Measurements from ENCODE around the gene KIF12.

Gene KIF12

DNA sequence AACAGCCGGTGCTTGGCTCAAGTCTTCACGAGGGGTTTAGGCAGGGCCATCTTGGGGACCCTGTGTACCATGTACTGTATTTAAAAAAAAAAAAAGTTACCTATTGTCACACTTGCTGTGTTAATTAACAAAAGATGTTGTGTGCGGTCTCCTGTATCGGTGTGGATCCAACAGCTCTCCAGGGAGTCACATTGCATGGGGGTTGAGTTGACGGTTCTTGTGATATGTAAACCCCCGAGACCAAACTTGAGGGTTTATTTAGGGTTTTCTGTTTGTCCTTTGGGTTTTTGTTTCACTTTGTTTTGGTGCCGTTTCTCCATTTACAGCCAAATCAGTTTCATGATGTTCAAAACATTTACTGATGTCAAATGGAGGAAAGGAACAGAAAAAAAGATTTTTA lies 43.2 kb downstream of the KIF12 start:
- Mint-ChIP-seq H3K9me3 (no peaks in the 10 kb centered on the region), H3K27me3 (peaks cover 11 to 37% of the 10 kb centered on the region in 2 donors), H3K4me3 (no peak overlapping the region), H3K27ac (no peak overlapping the region), H3K4me1 (ENCODE audit: low read depth in 2 of 2) (no peaks in the 10 kb centered on the region), H3K36me3 (ENCODE audit: insufficient read depth) (peaks cover 5% of the 10 kb centered on the region)
- ATAC-seq (replicated peaks), result no peak
- no peak for DNase-seq

DNA sequence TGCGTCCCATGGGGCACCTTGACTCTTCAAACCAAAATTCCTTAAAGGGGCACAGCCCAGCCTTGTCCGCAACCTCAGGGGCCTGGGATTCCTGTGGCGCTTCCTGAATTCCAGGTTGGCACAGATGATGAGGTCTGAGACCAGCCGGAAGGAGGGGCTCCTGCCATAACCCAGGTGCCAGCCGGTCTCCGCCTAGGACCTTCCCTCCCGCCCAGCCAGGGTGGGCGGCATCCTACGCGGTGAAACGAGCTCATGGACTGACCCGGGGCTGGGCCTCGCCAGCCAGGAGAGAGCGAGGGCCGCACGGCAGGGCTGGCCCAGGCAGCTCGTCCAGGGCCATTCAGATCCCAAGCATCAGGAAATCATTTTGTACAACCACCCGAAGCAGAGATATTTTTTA lies 44.0 kb downstream of the KIF12 start:
- H3K4me1 Mint-ChIP-seq (ENCODE audit: low read depth in 2 of 2), result no peaks in the 10 kb centered on the region
- peaks cover 3 to 29% of the 10 kb centered on the region in 2 donors for H3K27me3 Mint-ChIP-seq
- H3K27ac Mint-ChIP-seq, result no peak overlapping the region
- no peak overlapping the region for H3K4me3 Mint-ChIP-seq
- no peaks in the 10 kb centered on the region for H3K9me3 Mint-ChIP-seq
- DNase-seq (no peak), ATAC-seq (replicated peaks) (no peak)
- H3K36me3 Mint-ChIP-seq (ENCODE audit: insufficient read depth), result peaks cover 5% of the 10 kb centered on the region

DNA sequence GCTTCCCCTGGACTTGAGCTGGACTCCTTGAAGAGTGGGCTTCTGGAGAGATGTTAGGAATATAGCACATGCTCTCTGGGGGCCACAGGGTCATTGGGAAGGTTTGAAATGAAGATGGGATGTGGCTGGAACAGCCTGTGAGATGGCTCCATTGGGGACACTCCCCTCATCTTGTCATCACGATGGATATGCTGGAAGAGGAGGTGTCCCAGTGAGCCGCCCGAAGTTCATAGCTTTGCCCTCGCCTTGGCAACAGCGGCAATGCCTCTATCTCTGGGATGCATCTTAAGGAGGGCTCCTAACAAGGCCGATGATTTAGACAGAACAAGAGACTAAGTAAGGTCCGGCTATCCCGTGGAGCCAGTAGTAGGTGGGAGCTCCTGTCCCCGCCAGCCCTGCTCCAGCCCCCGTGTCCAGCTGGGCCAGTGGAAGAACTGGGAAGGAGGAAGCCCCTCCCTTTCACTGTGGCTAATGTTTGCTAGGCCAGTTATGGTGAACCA lies 44.9 kb downstream of the KIF12 start:
- no peak for DNase-seq
- Mint-ChIP-seq H3K36me3 (ENCODE audit: insufficient read depth) (peaks cover 5% of the 10 kb centered on the region), H3K27ac (no peak overlapping the region), H3K4me1 (ENCODE audit: low read depth in 2 of 2) (no peaks in the 10 kb centered on the region), H3K4me3 (no peak overlapping the region), H3K27me3 (peaks cover 0 to 20% of the 10 kb centered on the region in 2 donors), H3K9me3 (no peaks in the 10 kb centered on the region)
- no peak for ATAC-seq (replicated peaks)

DNA sequence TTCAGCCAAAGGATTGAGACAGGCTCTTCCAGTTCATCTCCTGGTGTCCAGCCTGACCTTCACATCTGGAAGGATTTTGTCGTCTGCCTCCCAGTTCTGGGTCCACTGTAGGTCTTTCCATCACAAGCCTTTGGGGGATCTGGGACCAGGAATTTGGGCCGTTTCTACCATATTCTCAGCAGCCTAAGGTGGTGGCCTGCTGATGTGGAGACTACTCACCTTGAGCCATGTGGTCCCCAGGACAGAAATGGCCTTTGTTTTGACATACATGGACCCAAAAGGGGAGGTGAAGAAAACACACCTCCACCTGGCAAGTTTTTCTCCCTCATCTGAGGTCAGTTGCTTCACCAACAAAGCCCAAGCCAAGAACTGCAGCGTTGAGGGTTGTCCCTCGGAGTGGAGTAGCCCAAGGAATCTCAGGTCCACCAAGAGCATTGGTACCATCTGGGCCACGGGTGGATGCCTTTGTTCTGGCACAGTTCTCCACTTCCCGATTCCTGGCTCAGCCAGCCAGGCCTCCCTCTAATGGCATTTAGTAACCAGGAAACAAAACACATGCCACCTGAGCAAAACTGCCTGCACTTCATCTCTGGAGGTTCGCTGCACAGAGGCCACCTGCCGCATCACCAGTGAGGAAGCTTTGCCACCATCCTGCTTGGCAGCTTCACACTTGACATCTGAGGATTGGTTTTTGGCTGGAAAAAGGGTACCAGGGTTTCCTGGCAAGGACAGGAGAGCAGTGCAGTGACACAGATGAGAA lies 45.7 kb downstream of the KIF12 start:
- H3K4me3 Mint-ChIP-seq, result no peak overlapping the region
- no peak overlapping the region for H3K27ac Mint-ChIP-seq
- no peaks in the 10 kb centered on the region for H3K4me1 Mint-ChIP-seq (ENCODE audit: low read depth in 2 of 2)
- no peaks in the 10 kb centered on the region for H3K9me3 Mint-ChIP-seq
- ATAC-seq (replicated peaks), result no peak
- peaks cover 0 to 14% of the 10 kb centered on the region in 2 donors for H3K27me3 Mint-ChIP-seq
- H3K36me3 Mint-ChIP-seq (ENCODE audit: insufficient read depth), result peaks cover 5% of the 10 kb centered on the region
- no peak for DNase-seq

DNA sequence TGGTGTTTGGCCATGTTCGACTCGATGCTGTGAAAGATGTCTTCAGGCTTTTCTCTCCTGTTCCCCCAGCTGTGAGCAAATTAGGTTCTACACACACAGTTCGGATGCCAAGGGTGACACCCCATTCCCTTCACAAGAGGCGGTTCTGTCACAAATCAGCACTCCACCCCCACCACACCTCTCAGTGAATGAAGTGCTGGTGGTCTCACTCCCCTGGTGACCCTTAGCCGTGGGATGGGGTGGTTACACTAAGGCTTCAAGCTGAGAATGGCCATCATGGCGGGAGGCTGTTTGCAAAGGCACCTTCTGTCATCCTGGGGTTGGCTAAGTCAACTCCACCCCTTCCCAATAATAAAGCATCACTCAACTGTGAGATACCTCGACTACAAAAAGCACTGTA lies 47.4 kb downstream of the KIF12 start:
- H3K4me1 Mint-ChIP-seq (ENCODE audit: low read depth in 2 of 2), result no peaks in the 10 kb centered on the region
- peaks cover 0 to 20% of the 10 kb centered on the region in 2 donors for H3K27me3 Mint-ChIP-seq
- peaks cover 5% of the 10 kb centered on the region for H3K36me3 Mint-ChIP-seq (ENCODE audit: insufficient read depth)
- no peaks in the 10 kb centered on the region for H3K9me3 Mint-ChIP-seq
- H3K4me3 Mint-ChIP-seq, result no peak overlapping the region
- no peak overlapping the region for H3K27ac Mint-ChIP-seq
- DNase-seq, result no peak
- no peak for ATAC-seq (replicated peaks)

DNA sequence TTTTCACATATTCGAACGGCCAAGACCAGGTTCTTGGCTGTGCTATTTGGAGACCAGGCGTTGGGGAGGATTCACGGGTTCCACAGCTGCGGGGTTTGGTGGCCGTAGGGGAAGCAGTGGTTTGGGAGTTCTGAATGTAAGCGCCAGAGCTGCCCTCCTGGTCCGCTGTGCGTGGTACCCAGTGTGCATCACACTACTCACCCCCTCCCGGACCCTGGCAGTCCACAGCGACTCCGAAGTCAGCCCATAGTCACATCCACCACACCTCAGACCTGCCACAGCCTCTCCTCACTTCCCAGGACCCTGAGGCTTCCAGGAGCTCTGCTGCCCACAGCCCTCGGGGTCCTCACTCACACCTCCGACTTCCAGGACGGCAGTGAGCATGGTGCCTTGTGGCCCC lies 47.8 kb downstream of the KIF12 start:
- Mint-ChIP-seq H3K4me1 (ENCODE audit: low read depth in 2 of 2) (no peaks in the 10 kb centered on the region), H3K27me3 (peaks cover 0 to 21% of the 10 kb centered on the region in 2 donors)
- ATAC-seq (replicated peaks), result no peak

DNA sequence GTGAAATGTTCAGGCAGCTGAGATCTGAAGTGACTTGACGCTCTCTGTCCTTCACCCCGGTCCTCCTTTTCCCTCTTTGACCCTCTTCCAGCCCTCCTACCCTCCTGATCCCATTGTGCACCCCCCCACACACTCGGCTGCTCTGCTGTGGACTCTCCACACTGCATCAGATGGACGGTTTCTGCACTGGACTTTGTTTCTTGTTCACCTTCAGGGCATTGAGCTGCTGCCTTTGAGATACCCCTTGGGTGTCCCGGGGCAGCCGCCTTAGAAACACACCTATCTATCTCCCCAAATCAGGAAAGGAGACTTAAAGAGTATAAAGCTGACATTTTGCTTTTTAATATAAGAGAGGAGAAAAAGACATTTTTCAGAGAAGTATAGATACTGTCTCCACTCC lies 48.4 kb downstream of the KIF12 start:
- H3K4me1 Mint-ChIP-seq (ENCODE audit: low read depth in 2 of 2), result no peaks in the 10 kb centered on the region
- H3K36me3 Mint-ChIP-seq (ENCODE audit: insufficient read depth), result peaks cover 5% of the 10 kb centered on the region
- no peak overlapping the region for H3K27ac Mint-ChIP-seq
- peaks cover 0 to 23% of the 10 kb centered on the region in 2 donors for H3K27me3 Mint-ChIP-seq
- H3K4me3 Mint-ChIP-seq, result no peak overlapping the region
- H3K9me3 Mint-ChIP-seq, result no peaks in the 10 kb centered on the region
- ATAC-seq (replicated peaks), result no peak
- no peak for DNase-seq

More for the DNA sequence above, 47.8 kb downstream of the KIF12 start:
- DNase-seq, result no peak
- H3K9me3 Mint-ChIP-seq, result no peaks in the 10 kb centered on the region
- no peak overlapping the region for H3K27ac Mint-ChIP-seq
- no peak overlapping the region for H3K4me3 Mint-ChIP-seq
- peaks cover 5% of the 10 kb centered on the region for H3K36me3 Mint-ChIP-seq (ENCODE audit: insufficient read depth)

DNA sequence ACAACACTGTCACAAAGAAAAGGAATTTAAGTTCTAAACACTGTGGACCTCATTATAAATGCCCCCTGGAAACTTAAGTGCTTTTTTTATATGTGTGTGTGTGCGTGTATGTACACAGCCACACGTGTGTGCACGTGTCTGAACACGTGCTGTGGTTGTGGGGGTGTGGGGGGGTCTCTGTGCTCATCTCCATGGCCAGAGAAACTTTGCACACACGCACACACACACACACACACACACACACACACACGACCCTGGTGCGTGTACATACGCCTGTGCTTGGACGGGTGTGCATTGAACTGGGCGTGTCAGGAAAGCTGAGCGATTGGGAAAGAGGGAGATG lies 48.9 kb downstream of the KIF12 start:
- ATAC-seq (replicated peaks), result no peak
- Mint-ChIP-seq H3K4me1 (ENCODE audit: low read depth in 2 of 2) (no peaks in the 10 kb centered on the region), H3K4me3 (no peak overlapping the region), H3K27me3 (peaks cover 0 to 23% of the 10 kb centered on the region in 2 donors), H3K9me3 (no peaks in the 10 kb centered on the region), H3K27ac (no peak overlapping the region), H3K36me3 (ENCODE audit: insufficient read depth) (peaks cover 5% of the 10 kb centered on the region)
- no peak for DNase-seq

DNA sequence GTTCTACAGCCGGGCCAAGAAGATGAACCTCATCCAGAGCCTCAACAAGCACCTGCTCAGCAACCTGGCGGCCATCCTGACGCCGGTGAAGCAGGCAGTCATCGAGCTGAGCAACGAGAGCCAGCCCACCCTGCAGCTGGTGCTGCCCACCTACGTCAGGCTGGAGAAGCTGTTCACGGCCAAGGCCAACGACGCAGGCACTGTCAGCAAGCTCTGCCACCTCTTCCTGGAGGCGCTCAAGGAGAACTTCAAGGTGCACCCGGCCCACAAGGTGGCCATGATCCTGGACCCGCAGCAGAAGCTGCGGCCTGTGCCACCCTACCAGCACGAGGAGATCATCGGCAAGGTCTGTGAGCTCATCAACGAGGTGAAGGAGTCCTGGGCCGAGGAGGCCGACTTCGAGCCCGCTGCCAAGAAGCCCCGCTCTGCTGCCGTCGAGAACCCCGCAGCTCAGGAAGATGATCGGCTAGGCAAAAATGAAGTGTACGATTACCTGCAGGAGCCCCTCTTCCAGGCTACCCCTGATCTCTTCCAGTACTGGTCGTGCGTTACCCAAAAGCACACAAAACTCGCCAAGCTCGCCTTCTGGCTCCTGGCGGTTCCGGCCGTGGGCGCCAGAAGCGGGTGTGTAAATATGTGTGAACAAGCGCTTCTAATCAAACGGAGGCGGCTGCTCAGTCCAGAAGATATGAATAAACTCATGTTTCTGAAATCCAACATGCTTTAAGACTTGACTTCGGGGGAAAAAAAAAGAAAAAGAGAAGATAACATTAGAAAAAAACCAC lies 49.5 kb downstream of the KIF12 start:
- Mint-ChIP-seq H3K27me3 (peaks cover 0 to 23% of the 10 kb centered on the region in 2 donors), H3K4me1 (ENCODE audit: low read depth in 2 of 2) (no peaks in the 10 kb centered on the region), H3K36me3 (ENCODE audit: insufficient read depth) (peaks cover 5% of the 10 kb centered on the region), H3K4me3 (no peak overlapping the region), H3K9me3 (no peaks in the 10 kb centered on the region), H3K27ac (no peak overlapping the region)
- ATAC-seq (replicated peaks) (no peak), DNase-seq (no peak)

DNA sequence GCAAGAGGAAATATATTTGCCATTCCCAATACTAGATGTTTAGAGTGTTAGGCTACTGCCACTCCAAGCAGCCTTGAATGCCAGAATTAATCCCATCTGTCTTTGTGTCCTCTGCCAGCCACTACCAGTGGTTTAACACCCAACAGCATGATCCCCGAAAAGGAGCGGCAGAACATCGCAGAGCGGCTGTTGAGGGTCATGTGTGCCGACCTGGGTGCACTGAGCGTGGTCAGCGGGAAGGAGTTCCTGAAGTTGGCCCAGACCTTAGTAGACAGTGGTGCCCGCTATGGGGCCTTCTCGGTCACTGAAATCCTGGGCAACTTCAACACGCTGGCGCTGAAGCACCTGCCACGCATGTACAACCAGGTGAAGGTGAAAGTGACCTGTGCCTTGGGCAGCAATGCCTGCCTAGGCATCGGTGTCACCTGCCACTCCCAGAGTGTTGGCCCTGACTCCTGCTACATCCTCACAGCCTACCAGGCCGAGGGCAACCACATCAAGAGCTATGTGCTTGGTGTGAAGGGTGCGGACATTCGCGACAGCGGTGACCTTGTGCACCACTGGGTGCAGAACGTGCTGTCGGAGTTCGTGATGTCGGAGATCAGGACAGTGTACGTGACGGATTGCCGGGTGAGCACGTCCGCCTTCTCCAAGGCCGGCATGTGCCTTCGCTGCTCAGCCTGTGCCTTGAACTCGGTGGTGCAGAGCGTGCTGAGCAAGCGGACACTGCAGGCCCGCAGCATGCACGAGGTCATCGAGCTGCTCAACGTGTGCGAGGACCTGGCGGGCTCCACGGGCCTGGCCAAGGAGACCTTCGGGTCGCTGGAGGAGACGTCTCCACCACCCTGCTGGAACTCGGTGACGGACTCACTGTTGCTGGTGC lies 50.3 kb downstream of the KIF12 start:
- ATAC-seq (replicated peaks) (no peak), DNase-seq (no peak)
- H3K27me3 Mint-ChIP-seq, result peaks cover 0 to 23% of the 10 kb centered on the region in 2 donors
- no peak overlapping the region for H3K4me3 Mint-ChIP-seq
- no peaks in the 10 kb centered on the region for H3K4me1 Mint-ChIP-seq (ENCODE audit: low read depth in 2 of 2)
- no peak overlapping the region for H3K27ac Mint-ChIP-seq
- peaks cover 4% of the 10 kb centered on the region for H3K36me3 Mint-ChIP-seq (ENCODE audit: insufficient read depth)
- H3K9me3 Mint-ChIP-seq, result no peaks in the 10 kb centered on the region

DNA sequence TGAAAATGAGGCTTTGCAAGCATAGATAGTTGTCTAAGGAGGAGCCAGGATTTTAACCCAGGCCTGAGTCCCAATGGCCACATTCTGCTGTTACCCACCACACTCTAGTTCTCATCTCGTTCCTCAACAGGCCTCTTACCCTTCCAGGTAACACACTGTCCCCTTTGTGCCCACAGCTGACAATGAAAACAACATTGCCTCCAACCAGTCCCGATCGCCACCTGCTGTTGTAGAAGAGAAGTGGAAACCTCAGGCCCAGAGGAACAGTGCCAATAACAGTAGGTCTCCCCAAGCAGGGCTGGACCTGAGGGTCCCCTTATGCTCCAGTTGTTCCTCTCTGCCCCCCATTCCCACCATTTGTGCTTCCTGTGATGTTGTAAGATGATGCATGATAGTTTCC lies 51.4 kb downstream of the KIF12 start:
- H3K9me3 Mint-ChIP-seq, result no peaks in the 10 kb centered on the region
- no peak overlapping the region for H3K4me3 Mint-ChIP-seq

DNA sequence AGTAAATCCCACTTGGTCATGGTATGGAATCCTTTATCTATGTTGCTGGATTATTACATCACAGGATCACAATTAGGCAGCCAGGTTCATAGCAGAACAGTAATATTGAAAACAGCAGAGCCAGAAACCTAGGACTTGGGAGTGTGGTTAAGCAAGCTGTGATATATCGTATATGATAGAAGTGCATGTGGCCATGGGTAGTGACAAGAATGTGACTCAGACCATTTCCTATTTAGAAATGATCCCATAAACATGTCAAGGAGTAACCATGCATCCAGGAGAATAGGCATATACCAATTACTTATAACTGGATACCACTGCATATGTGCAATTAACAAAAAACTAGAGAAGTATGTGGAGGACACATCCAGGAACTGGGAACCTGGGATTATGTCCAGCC lies 52.2 kb downstream of the KIF12 start:
- Mint-ChIP-seq H3K4me1 (ENCODE audit: low read depth in 2 of 2) (no peaks in the 10 kb centered on the region), H3K4me3 (no peak overlapping the region), H3K9me3 (no peaks in the 10 kb centered on the region), H3K36me3 (ENCODE audit: insufficient read depth) (no peaks in the 10 kb centered on the region), H3K27ac (no peak overlapping the region), H3K27me3 (peaks cover 0 to 23% of the 10 kb centered on the region in 2 donors)
- DNase-seq (no peak), ATAC-seq (replicated peaks) (no peak)

More for the DNA sequence above, 51.4 kb downstream of the KIF12 start:
- DNase-seq (no peak), ATAC-seq (replicated peaks) (no peak)
- Mint-ChIP-seq H3K4me1 (ENCODE audit: low read depth in 2 of 2) (no peaks in the 10 kb centered on the region), H3K27ac (no peak overlapping the region), H3K36me3 (ENCODE audit: insufficient read depth) (no peaks in the 10 kb centered on the region), H3K27me3 (peaks cover 0 to 23% of the 10 kb centered on the region in 2 donors)

DNA sequence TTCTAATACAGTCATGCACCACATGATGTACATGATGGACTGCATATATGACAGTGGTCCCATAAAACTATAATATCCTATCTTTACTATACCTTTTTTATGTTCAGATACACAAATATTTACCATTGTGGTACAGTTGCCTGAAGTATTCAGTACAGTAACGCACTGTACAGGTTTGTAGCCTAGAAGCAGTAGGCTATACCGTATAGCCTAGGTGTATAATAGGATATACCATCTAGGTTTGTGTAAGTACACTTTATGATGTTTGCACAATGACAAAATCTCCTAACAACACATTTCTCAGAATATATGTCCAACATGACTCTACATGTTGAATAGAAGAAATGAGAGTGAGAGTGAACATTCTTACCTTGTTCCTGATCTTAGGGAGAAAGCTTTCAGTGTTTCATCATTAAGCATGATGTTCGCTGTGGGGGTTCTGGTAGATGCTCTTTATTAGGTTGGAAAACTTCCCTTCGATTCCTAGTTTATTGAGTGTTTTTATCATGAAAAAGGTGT lies 52.8 kb downstream of the KIF12 start:
- no peak for ATAC-seq (replicated peaks)
- no peaks in the 10 kb centered on the region for H3K9me3 Mint-ChIP-seq
- DNase-seq, result no peak
- no peak overlapping the region for H3K4me3 Mint-ChIP-seq
- peaks cover 0 to 23% of the 10 kb centered on the region in 2 donors for H3K27me3 Mint-ChIP-seq
- H3K36me3 Mint-ChIP-seq (ENCODE audit: insufficient read depth), result no peaks in the 10 kb centered on the region
- H3K4me1 Mint-ChIP-seq (ENCODE audit: low read depth in 2 of 2), result no peaks in the 10 kb centered on the region
- no peak overlapping the region for H3K27ac Mint-ChIP-seq

Measured in effector memory CD8-positive, alpha-beta T cell (primary cell).